HPDE6-E6E7 (cell line): ENCODE data around the gene CNPPD1.
"Not testable (repeated sequence)": the region's sequence is repeated elsewhere in the genome, so short reads cannot be mapped to it uniquely, and the experiment has no call there.

Experiments
- DNase-seq: peaks from one replicate; pipeline ENCODE4 v3.0.0; 2011; ENCODE audit warnings: missing footprints; ENCODE audit errors: extremely low spot score

Gene CNPPD1

DNA sequence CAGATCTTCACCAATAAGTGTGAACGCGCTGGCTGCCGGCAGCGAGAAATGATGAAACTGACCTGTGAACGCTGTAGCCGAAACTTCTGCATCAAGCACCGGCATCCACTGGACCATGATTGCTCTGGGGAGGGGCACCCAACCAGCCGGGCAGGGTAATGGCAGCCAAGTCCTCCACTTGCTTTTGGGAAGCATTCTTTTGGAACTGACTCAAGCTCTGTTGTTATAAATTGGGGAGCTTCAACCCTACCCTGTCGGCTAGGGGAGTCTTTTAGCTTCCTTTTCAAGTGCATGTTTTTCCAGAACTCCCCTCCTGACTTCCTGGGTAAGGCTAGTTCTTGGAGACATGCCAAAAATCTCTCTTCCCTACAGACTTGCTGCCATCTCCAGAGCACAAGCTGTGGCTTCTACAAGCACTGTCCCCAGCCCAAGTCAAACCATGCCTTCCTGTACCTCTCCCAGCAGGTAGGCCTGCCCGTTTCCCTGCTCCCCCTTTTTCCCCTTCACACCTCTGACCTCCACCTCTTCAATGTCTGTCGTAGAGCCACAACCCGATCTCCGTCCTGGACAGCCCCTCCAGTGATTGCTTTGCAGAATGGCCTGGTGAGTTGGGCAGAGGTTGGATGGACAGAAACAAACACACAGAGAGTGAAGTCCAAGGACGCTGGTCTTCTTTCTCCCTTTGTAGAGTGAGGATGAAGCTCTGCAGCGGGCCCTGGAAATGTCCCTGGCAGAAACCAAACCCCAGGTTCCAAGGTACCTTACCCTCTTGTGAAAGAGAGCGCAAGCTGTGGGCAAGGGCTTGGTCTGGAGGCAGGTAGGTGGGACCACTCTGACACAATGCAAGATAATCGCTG lies 31.4 kb upstream of the CNPPD1 start:
- DNase-seq = no peak

DNA sequence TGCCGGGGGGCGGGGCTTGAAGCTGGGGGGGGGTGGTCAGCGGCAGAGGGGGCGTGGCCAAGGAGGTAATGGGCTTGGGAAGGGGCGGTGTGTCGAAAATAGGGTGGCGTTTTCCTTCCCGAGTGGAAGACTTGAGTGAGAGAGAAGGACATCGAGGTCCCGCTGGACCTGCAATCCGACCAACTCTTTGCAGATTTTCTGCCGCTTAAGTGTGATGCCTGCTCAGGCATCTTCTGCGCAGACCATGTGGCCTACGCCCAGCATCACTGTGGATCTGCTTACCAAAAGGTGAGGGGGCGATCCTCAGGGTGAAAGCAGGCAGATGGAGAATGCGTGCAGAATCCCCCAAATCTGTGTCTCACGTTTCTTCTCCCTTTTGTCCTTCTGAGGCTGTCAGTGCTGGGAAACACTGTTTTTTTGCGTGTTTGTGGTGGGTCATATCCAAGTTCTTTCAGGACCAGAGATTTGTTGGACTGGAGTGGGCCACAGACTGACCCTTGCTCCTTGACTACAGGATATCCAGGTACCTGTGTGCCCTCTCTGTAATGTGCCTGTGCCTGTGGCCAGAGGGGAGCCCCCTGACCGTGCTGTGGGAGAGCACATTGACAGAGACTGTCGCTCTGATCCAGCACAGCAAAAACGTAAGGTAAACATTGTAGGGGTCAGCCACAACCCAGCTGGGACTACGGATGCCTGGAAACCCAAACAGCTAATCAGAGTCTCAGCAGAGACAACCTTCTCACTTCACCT lies 30.6 kb upstream of the CNPPD1 start:
- no peak for DNase-seq

GRCh38 chr2:219206328-219207133 lies 29.8 kb upstream of the CNPPD1 start, which contains the start of gene ZFAND2B:
TSS of gene ZFAND2B (plus strand) at chr2:219206782. CDS start at chr2:219206988, 206 bp downstream.
- DNase-seq = peak; percentile 98

- DNase-seq = no peak
Observed at GRCh38 chr2:219205981-219206327, 29.2 kb upstream of the CNPPD1 start.

- DNase-seq = no peak
Observed at GRCh38 chr2:219205165-219205538, 28.4 kb upstream of the CNPPD1 start.

DNA sequence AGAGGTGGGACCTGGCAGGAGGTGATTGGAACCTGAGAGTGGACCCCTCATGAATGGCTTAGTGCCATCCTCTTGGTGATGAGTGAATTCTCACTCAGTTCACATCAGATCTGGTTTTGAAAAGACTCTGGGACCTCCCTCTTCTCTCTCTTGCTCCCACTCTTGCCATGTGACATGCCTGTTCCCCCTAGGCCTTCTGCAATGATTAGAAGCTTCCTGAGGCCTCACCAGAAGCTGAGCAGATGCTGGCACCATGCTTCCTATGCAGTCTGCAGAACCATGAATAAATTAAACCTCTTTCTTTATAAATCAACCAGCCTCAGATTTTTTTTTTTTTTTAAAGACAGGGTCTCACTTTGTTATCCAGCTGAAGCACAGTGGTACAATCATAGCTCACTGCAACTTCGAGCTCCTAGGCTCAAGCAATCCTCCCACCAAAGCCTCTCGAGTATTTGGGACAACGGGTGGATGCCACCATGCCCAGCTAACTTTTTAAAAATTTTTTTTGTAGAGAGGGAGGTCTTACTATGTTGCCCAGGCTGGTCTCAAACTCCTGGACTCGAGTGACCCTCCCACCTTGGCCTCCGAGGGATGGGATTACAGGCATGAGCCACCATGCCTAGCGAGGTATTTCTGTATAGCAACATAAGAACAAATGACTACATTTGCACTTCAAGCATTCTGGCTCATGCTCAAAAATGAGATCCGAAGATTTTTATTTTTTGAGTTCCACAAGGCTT lies 27.9 kb upstream of the CNPPD1 start:
- no peak for DNase-seq

GRCh38 chr2:219201331-219201730 lies 24.6 kb upstream of the CNPPD1 start:
- DNase-seq = not testable (repeated sequence)

- not testable (repeated sequence) for DNase-seq
Observed at GRCh38 chr2:219200502-219201326, 24.0 kb upstream of the CNPPD1 start.

DNA sequence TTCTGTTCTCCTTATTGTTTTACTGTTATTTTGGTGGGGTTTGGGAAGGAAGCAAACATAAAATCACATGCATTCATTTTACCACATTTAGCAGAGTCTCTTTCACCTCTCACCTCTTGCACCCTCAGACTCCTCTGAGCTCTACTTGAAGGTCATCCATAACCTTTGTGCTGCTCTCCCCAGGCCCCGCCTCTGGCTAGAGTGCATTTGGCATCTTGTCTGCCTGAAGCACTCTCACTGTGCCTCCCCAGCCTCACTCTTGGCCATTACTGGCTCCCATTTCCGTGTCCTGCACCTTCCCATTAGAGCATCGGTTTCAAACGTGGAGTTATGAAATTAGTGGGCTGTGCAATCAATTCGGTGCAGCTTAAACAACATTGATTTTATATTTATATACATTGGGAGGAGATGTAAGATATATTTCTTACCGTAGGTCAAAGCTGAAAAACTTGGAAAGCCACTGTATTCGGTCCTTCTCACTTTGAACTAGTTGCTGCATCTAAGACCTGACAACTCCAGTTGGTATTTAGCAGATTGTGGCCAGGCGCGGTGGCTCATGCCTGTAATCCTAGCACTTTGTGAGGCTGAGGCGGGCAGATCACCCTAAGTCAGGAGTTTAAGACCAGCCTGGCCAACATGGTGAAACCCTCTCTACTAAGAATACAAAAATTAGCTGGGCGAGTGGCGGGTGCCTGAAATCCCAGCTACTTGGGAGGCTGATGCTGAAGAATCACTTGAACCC lies 22.9 kb upstream of the CNPPD1 start:
- no peak for DNase-seq

- no peak for DNase-seq
Observed at GRCh38 chr2:219198974-219199373, 22.2 kb upstream of the CNPPD1 start.

DNA sequence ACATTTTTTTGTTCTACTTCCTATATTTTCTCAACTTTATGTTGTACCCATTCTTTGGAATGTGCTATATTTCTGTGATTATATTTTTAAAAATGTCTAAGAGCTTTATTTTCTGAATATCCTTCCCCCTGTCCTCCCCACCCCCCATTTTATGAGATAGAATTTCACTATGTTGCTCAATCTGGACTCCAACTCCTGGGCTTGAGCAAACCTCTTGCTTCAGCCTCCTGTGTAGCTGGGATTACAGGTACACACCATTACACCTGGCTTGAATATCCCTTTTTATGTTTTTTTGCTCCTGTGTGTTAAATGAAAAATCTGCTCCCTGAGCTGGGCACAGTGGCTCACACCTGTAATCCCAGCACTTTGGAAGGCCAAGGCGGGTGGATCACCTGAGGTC lies 20.7 kb upstream of the CNPPD1 start:
- no peak for DNase-seq

- no peak for DNase-seq
Observed at GRCh38 chr2:219186754-219187456, 10.2 kb upstream of the CNPPD1 start.

GRCh38 chr2:219184121-219184520 lies 7.4 kb upstream of the CNPPD1 start:
- no peak for DNase-seq

- no peak for DNase-seq
Observed at GRCh38 chr2:219183151-219183772, 6.5 kb upstream of the CNPPD1 start.

GRCh38 chr2:219182331-219183150 lies 5.8 kb upstream of the CNPPD1 start:
- DNase-seq = no peak

DNA sequence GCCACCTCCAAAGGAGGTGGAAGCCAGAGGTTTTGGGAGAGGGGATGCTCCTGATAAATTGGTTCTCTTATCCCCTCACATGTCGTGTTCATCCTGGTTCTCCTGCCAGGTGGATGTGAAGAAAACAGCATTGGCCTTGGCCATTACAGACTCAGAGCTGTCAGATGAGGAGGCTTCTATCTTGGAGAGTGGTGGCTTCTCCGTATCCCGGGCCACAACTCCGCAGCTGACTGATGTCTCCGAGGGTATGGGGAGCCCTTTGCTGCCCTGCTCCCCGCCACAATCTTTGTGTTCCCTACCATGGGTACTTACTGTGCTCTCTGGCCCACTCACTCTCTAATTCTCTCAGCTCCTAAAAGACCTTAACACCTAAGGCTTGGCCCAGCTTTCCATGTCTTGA lies 4.8 kb upstream of the CNPPD1 start:
- DNase-seq = no peak

GRCh38 chr2:219180961-219181360 lies 4.2 kb upstream of the CNPPD1 start:
- DNase-seq = no peak
